Activated T-helper 1 cell treated with anti-CD3 and anti-CD28 coated beads, Interleukin-2, amount 50 U/mL, for 16 hours (primary cell): ENCODE measurements around the gene CLDN9.

Experiments used
- DNase-seq, 2 donors: peaks; one replicate each; pipeline ENCODE4 v3.0.0-alpha.2; 2020; ENCODE audit warnings: low read depth in 1 of 2, low spot score in 1 of 2

Gene CLDN9

DNA sequence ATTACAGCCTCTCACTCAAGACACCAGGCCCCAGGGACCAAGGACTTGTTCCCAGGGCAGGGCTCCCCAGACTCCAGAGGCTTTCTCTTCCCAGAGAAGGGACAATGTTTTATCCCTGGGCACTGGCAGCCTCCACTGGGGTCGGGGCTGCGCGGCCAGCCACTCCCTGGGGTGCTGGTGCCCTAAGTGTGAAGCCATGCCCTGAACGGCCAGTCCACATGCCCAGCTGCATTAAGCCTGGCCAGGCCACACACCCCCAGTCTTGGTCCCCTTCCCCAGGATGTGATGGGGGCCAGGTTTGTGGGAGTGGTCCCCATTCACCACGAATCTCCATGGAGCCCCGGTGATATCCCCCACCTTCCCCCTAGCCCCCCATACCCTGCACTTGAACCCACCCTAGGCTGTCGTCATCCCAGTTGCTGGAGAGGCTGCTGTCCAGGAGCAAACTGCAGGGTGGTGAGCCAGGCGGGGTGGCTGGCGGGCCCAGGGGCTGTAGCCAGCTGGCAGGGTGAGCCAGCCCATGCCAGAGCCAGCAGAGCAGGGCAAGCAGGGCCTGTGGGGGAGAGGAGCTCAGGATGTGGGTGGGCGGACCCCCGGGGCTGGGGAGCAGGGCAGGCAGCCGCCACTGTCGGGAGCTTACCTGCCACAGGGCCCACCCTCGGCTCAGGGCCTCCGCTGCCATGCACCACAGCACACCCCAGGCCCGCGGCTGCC, 39.0 kb upstream of the CLDN9 start:
- DNase-seq, result no peak

DNA sequence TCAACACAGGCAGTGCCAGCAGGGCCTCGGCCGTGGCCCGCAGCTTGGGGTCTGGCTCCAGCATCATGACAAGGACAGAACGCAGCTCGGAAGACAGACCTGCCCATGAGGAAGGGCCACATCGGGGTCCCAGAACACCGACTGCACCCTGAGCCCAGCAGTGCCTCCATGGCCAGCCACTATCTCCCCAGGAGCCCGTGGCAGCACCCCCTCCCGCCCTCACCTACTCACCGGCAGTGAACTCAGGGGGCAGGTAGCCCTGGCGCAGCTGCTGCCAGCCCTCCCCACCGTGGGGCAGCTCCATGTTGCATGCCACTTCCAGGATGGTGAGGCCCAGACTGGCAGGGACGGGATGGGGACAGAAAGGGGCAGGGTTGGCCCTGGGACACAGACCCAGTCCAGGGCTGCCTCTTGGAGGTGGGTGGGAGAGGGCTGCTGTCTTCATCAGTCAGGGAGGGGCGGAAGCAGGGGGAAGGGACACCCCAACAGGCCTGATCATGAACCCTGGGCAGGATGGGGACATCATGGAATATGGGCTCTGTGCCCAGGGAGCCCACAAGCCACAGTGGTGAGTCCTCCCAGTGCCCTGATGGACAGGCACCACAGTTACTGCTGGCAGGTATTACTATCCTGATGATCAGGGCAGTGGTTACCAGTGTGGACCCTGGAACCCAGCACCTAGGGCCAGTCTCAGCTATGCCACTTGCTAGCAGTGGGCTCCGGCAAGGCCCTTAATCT, 38.2 kb upstream of the CLDN9 start:
- no peak for DNase-seq

DNA sequence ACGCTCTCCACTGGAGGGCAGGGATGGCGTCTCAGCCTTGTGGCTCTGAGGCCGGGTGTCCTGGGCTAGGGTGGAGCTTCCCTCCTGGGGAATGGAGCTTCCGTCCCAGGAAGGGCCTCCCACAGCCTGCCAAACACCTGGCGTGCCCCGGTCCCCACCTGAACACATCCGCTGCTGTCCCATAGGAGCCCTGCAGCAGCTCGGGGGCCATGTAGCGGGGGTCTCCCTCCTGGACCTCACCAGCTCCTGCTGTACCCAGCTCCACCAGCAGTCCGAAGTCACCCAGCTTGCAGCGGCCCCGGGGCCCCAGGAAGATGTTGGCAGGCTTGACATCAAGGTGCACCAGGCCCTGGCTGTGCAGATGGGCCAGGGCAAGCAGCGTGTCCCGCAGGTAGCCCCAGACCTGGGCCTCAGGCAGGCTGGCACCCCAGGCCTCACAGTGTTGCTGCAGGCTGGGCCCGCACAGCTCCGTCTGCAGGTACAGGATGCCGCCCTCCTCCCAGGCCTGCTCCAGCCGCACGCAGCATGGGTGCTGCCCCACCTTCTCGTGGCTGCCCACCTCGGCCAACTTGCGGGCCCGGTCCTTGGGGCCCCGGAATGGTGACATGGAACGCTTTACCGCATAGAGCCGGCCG, 37.4 kb upstream of the CLDN9 start:
- DNase-seq, result no peak

DNA sequence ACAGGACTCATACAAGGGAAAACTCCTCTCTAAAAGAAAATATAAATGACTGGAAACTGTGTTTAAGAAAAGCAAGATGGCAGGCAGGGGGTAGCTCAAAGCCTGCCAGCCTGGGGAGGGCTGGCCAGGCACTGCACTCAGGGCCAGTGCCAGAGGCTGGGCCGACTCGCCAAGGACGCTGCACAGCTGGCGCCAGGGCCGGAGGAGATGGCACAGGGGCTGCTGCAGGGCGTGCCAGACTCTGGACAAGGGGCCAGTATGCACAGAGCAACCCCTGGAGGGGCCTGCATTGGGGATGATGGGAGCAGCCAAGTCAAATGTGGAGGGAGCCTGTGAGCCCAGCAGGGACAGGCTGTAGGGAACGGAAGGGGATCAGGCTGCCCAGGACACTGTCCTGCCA, 36.5 kb upstream of the CLDN9 start:
- DNase-seq, result no peak

DNA sequence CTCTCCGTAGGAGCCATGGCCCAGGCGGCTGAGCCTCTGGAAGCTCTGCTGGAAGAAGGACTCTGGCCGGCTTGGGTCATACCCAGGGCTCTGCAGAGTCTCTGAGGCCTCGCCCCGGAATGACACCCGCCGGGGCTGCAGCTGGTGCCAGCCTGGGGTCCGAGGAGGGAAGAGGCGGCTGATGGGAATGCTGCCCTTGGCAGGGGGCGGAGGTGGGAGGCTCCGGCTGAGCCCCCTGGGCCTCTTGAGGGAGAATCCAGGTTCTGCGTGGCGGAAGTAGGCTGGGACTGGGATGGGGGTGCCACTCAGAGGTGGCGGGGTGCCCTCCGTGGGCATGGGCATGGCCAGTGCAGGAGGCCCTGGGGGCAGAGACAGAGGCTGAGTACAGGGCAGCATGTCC, 36.0 kb upstream of the CLDN9 start:
- DNase-seq, result no peak

DNA sequence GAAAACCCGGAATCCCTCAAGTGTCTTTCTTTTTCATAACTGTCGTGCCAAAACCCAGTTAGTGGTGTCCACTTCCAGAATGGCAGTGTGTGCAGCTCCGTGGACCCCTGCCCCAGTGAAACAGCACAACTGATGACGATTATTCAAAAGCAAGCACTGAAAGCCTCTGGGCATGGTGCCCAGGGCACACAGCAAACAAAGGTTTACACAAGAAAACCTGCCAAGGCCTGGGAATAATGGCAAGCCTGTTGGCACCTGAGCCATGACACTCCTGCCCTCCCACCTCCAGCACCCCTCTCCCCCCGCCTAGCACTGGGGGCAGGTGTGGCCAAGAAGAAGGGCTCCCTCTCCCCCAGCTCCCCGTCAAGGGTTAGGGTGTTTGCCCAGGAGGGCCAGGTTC, 35.3 kb upstream of the CLDN9 start:
- DNase-seq, result no peak

DNA sequence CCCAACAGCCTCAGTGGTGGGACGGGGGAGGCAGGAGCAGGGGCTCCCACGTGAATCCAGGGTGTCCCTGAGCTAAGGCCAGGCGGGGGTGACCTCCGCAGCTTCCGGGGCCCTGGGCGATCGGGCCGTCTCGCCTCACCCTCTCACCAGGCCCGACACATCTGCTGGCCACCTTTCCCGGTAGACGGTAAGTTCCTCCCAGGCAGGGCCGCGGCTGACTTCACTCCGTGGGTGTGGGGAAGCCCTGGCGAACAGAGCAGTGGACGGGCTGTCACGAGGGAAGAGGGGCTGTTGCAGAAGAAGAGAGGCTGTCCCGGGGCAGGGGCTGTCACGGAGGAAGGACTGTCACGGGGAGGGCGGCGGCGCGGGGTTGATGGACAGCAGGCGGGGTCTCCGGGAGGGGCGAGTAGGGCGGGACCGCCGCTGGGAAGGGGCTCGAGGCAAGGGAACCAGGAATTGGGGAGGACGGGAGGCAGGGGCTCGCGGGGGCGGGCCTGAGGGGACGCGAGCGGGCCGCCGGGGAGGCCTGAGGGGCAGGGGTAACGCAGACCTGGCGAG, 33.0 kb upstream of the CLDN9 start:
- no peak for DNase-seq

DNA sequence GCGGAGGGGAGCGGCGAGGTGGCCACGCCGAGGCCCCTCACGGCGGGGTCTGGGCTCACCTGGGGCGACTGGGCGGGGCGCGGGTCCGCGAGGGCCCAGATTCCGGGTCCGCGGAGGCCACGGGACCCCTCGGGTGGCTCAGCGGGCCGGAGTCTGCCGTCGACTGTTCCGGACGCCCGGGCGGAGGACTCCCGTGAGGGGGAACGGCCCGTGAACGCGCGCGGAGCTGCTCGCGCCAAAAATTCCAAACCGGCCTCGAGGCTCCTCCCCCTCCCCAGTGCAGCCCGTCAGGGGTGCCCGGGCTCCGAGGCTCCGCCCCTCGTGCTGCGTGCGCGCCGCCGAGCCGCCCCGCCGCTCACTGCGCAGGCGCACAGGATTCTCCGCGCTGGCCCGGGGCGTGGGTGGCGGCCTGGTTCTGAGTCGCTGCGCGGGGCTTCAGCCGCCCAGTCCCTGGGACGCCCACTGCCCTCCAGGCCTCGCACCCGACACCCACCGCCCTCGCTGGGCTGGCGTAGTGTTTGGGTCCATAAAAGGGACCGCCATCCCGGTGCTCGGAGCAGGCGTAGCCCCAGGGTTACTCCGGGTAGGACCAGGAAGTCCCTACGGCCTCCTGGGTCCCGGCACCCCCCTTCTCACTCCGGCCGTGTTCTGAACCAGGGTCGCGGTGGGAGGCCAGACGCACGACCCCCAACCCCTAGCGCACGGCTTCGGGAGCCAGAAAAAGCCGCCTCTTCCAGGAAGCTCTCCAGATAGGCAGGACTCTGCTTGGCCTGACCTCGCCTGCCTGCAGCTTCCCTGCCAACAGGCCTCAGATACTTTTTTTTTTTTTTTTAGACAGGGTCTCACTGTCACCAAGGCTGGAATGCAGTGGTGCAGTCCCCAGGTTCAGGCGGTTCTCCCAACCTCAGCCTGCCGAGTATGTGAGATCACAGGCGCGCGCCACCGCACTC, 32.2 kb upstream of the CLDN9 start, which contains the start of gene PKMYT1:
Gene PKMYT1 (minus strand): TSS at position 220 of the 950 bp plus-strand sequence. CDS start 789 bp downstream, outside the sequence.
- DNase-seq, result peak; percentile 87 to 96

DNA sequence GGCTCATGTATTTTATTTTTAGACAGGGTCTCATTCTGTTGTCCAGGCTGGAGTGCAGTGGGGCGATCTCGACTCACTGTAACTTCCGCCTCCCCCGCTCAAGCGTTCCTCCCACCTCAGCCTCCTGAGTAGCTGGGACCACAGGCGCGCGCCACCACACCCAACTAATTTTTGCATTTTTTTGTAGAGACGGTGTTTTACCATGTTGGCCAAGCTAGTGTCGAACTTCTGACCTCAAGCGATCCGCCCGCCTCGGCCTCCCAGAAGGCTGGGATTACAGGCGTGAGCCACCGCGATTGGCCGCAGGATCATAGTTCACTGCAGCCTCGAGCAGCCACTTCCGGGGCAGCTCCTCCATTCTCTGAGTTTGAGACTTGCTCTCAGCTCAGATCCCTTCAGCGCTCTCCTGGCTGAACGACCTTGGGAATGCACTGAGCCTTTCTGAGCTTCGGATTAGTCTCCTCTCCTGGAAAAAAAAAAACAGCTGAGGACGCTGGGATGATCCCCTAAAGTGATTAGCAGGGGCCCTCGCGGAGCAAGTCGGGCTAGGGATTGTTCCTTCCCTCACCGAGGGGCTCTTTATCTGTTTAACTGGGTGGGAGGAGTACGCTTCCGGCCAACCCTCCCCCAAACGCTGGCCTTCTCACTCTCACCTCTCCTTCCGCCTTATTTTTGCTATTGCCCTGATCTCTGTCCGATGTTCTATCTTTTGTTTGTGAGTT, 31.4 kb upstream of the CLDN9 start:
- DNase-seq, result no peak

DNA sequence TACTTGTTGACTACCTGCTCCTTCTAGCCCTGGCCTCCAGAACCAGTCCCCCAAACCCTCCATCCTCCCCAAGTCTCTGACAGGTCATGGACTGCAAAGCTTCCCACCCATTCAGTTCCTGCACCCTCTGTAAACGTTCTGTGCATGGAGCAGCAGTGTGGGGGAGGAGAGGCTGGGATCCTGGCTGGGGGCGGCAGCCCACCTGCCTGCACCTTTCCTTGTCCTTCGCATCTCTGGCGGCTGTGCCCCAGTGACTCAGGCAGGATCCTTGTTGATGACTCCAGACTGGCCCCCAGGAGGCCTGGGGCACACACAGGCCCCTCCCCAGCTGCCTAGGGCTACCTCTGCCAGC, 30.8 kb upstream of the CLDN9 start:
- DNase-seq, result no peak

DNA sequence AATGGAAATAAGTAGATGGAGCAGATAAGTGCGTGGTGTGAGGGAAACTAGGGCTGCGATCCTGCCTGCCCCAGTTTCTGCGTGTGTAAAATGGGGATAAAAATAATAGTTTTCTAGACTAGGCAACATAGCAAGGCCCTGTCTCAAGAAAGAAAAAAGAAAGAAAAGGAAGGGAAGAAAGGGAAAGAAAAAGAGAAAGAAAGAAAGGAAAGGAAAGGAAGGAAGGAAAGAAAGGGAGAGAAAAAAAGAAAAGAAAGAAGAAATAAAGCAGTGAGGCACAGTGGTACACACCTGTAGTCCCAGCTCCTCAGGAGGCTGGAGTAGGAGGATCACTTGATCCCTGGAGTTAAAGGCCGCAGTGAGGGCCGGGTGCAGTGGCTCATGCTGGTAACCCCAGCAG, 30.3 kb upstream of the CLDN9 start:
- DNase-seq, result no peak

DNA sequence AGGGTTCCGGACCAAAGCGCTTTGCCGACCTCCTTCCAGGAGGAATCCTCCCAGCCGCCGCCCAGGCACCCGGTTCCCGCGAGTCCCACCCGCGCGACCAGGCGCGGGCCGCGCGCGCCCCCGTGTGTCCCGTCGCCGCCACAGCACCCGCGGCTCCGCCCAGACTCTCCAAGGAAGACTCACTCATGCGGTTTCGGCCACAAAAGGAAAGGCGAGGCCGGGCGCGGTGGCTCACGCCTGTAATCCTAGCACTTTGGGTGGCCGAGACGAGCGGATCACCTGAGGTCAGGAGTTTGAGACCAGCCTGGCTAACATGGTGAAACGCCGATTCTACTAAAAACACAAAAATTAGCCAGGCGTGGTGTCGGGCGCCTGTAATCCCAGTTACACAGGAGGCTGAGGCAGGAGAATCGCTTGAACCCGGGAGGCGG, 29.0 kb upstream of the CLDN9 start:
- DNase-seq, result peak; percentile 30 to 62

DNA sequence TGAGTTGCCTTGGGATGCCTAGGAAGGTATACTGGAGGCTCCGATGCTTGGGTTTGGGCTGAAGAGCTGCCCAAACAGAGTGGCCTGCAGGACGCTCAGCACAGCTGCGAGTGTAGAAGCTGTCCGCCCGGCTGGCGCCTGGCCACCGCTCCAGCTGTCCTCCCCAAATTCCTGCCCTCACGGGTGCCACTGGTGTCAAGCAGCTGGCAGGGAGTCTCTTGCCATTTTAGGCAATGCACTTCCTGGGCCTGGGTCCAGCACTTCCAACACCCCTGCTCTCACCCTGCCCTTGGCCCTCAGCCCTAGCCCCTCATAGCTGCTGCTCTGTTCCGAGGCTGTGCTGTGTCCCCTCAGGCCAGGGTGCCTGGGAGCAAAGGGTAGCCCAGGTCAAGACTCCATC, 27.3 kb upstream of the CLDN9 start:
- DNase-seq, result no peak

DNA sequence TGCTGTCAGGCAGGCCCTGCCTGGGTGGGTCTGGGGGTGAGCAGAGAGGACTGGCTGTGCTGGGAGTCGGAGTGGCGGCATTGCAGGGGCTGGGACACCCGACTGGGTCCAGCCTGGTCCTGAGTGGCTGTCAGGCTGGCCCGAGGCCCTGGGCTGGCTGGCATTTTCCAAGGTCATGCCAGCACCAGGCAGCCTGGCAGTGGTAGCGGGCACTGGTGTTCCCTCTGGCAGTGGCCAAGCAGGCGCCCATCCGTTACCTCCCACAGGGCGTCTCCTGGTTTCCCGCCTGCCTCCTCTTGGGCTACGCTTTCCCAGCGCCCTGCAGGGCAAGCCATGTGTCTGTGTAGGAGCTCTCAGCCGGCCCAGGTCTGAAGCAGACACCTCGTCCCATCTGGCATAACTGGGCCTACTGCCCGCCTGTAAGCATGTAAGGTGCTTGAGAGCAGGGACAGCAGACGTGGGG, 26.8 kb upstream of the CLDN9 start:
- no peak for DNase-seq

DNA sequence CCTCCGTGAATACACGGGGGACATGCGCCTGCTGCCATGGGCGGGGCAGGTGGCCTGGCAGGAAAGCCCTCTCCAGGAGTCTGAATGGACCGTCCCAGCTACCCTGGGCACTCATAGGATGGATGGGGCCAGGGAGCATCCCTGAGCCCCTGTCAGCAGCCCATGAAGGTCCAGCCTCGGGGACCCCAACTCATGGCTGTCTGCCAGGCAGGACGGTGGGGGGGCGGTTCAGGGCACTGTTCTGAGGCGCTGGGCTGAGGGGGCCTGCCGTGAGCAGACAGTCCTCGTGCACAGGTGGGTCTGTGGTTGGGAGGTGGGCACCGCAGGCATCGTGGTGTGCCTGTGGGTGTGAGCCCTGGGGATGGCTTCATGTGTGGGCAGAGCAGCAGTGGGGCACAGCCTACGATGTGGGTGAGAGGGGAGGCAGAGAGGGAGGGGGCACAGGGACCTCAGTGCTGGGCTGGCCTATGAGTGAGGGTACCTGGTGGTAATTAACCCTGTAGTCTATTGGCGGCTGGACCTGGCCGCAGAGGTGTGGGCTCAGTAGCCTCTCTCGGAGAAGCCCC, 26.0 kb upstream of the CLDN9 start:
- no peak for DNase-seq

DNA sequence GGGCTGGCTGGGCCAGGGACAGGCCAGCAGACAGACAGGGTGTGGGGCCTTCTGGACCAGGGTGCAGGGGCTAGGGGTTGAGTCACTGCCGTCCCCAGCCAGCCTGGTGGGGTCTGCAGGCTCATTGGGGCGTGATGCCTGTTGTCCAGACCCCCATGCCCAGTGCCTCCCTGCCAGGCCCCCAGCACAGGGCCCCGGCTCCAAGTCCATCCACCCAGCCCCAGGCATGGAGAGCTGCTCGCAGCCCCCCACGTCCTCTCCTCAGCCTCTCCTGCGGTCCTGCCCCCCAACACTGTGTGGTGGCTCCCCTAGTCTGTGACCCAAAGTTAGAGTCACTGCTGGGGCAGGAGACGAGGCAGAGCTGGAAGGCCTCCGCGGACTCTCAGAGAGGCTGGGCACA, 25.4 kb upstream of the CLDN9 start:
- DNase-seq, result no peak

DNA sequence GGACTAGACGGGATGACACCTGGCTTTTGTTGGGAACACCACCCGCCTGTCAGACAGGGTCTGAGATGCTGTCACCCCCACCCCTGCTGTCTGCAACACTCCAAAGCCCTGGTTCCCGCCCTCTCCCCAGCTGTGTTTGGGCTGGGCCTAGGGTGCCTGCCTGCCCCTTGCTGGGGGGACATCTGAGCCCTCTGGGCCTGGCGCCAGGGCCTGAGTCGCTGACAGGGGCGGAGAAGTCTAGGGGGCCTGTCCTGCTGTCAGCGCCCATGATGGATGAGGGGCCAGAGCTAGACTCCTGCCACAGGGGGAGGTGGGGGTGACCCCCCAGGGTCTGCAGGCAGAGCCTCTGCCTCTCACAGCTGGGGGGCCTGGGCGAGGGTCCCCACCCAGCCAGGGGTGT, 24.9 kb upstream of the CLDN9 start:
- no peak for DNase-seq

DNA sequence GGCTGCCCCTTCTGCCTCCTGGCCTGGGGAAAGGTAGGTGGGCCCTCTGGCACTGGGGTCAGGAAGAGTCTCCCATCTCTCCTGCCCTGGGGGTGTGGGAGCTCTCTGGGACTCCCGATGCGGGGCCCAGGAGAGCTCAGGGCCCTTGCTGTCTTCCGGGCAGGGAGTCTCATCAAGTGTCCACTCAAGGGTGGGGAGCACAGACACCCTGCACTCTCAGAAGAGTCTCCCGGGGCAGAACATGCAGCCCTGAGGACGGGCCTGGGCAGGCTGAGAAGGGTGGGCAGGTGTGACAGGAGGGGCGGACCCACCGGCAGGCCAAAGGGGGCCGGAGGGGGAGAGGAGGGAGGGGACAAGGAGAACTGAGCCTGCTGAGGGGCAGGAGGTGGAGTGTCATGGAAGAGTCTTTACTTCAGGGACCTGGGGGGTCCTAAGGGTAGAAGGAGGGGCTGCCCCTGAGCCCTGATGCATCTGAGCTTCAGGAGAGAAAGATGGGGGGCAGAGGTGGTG, 24.1 kb upstream of the CLDN9 start:
- no peak for DNase-seq

DNA sequence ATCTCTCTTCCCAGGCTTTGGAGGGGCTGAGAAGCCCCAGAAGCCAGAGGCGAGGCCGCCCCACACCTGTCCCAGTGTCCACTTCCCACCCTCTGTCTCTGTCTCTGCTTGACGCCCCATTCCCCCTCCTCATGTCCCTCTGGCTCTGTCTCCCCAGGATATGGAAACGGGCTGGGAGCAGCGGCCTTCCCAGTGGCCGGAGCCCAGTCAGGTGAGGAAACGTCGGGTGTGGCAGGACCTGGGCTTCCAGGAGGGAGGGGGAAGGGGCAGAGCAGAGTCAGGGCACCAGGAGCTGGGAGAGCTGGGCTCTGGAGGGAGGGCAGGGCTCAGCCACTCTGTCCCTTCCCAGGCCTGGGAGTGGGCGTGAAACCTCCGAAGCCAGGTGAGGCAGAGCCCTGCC, 21.8 kb upstream of the CLDN9 start:
- no peak for DNase-seq
